DMS153 (cell line): ENCODE results near the gene SHANK1.

Experiments used
- DNase-seq: peaks from one replicate; lab custom pipeline; 2025; lab: John Stamatoyannopoulos, UW

SHANK1 gene

GRCh38 chr19:50711805-50712204, 7.8 kb downstream of the SHANK1 start:
- DNase-seq, result no peak

GRCh38 chr19:50711196-50711595, 8.4 kb downstream of the SHANK1 start:
- DNase-seq, result no peak

GRCh38 chr19:50710612-50711011, 9.0 kb downstream of the SHANK1 start:
- DNase-seq, result no peak

- no peak for DNase-seq
Observed at GRCh38 chr19:50710094-50710493, 9.5 kb downstream of the SHANK1 start.

- no peak for DNase-seq
Observed at GRCh38 chr19:50708179-50708879, 11.3 kb downstream of the SHANK1 start.

GRCh38 chr19:50706387-50706786, 13.2 kb downstream of the SHANK1 start:
- DNase-seq, result no peak

GRCh38 chr19:50705422-50706019, 14.1 kb downstream of the SHANK1 start:
- peak; percentile 12 for DNase-seq

GRCh38 chr19:50703915-50704796, 15.4 kb downstream of the SHANK1 start:
- no peak for DNase-seq

- DNase-seq, result no peak
Observed at GRCh38 chr19:50702871-50703829, 16.5 kb downstream of the SHANK1 start.

GRCh38 chr19:50702158-50702870, 17.3 kb downstream of the SHANK1 start:
- no peak for DNase-seq

- no peak for DNase-seq
Observed at GRCh38 chr19:50701367-50701985, 18.1 kb downstream of the SHANK1 start.

GRCh38 chr19:50697414-50698124, 22.0 kb downstream of the SHANK1 start:
- DNase-seq, result no peak

GRCh38 chr19:50696094-50696483, 23.5 kb downstream of the SHANK1 start:
- no peak for DNase-seq

- no peak for DNase-seq
Observed at GRCh38 chr19:50695251-50696093, 24.1 kb downstream of the SHANK1 start.

- DNase-seq, result no peak
Observed at GRCh38 chr19:50694815-50695145, 24.8 kb downstream of the SHANK1 start.

- DNase-seq, result no peak
Observed at GRCh38 chr19:50693064-50693975, 26.3 kb downstream of the SHANK1 start.

GRCh38 chr19:50690439-50690838, 29.2 kb downstream of the SHANK1 start:
- DNase-seq, result no peak

- DNase-seq, result no peak
Observed at GRCh38 chr19:50688766-50689165, 30.8 kb downstream of the SHANK1 start.
